Neural progenitor cell (in vitro differentiated cells): ENCODE measurements around the gene ZNF280B. TPM values are rescaled to one million over a fixed set of nuclear protein-coding genes. Genes with fewer than 3 reads are reported as not detected.

Experiments used
- DNase-seq: peaks from one replicate; pipeline ENCODE4 v3.0.0-alpha.2; 2016; ENCODE audit warnings: low spot score
- H2AFZ ChIP-seq: fragments of 200-600 bp; sonication (generic); replicated peaks from 2 replicates; pipeline ENCODE4 v1.6.1; 2016; ENCODE audit warnings: antibody characterized with exemption
- H3F3A ChIP-seq: fragments of 200-600 bp; sonication (generic); 2 replicates; pipeline ENCODE4 v1.6.1; 2016; ENCODE audit warnings: antibody characterized with exemption, low read depth
- H3K27ac ChIP-seq: fragments of 200-600 bp; sonication (generic); 2 replicates; pipeline ENCODE4 v1.5.1; 2016; ENCODE audit warnings: mild to moderate bottlenecking
- H3K27me3 ChIP-seq: fragments of 200-600 bp; sonication (generic); 2 replicates; pipeline ENCODE4 v1.6.1; 2016; ENCODE audit warnings: mild to moderate bottlenecking, moderate library complexity
- H3K36me3 ChIP-seq: fragments of 200-600 bp; sonication (generic); 2 replicates; pipeline ENCODE4 v1.5.1; 2016
- H3K4me1 ChIP-seq: fragments of 200-600 bp; sonication (generic); 2 replicates; pipeline ENCODE4 v1.6.1; 2016; ENCODE audit warnings: mixed run types
- H3K4me2 ChIP-seq: fragments of 200-600 bp; sonication (generic); 2 replicates; pipeline ENCODE4 v1.6.1; 2016
- H3K4me3 ChIP-seq: fragments of 200-600 bp; sonication (generic); 2 replicates; pipeline ENCODE4 v1.5.1; 2016
- H3K79me2 ChIP-seq: fragments of 200-600 bp; sonication (generic); 2 replicates; pipeline ENCODE4 v1.6.1; 2016; ENCODE audit warnings: low read depth
- H3K9ac ChIP-seq: fragments of 200-600 bp; sonication (generic); 2 replicates; pipeline ENCODE4 v1.6.1; 2016
- H3K9me3 ChIP-seq: fragments of 200-600 bp; sonication (generic); 2 replicates; pipeline ENCODE4 v1.5.1; 2016; ENCODE audit warnings: low read depth
- H4K20me1 ChIP-seq: fragments of 200-600 bp; sonication (generic); 2 replicates; pipeline ENCODE4 v1.6.1; 2016; ENCODE audit warnings: low read depth
- H3K27ac Mint-ChIP-seq: 3 replicates; pipeline ENCODE4 v1.8.0; 2021; ENCODE audit warnings: mixed read lengths
- H3K27me3 Mint-ChIP-seq: 2 replicates; pipeline ENCODE4 v1.8.0; 2022; ENCODE audit warnings: low read depth, mild to moderate bottlenecking, inconsistent platforms, moderate library complexity, mixed read lengths; ENCODE audit not compliant: insufficient read depth
- H3K36me3 Mint-ChIP-seq: 3 replicates; pipeline ENCODE4 v1.8.0; 2021; ENCODE audit warnings: mixed read lengths
- H3K4me1 Mint-ChIP-seq: 3 replicates; pipeline ENCODE4 v1.8.0; 2021; ENCODE audit warnings: mixed read lengths
- H3K4me3 Mint-ChIP-seq: 3 replicates; pipeline ENCODE4 v1.8.0; 2021; ENCODE audit warnings: mild to moderate bottlenecking, moderate library complexity, mixed read lengths
- H3K9me3 Mint-ChIP-seq: 3 replicates; pipeline ENCODE4 v1.8.0; 2020; ENCODE audit warnings: mixed read lengths
- CTCF ChIP-seq: fragments of 200-600 bp; sonication (generic); IDR thresholded peaks from 2 replicates; pipeline ENCODE4 v1.5.1; 2017; ENCODE audit warnings: antibody characterized with exemption, mild to moderate bottlenecking
- EZH2 ChIP-seq: fragments of 200-600 bp; sonication (generic); IDR thresholded peaks from 2 replicates; pipeline ENCODE4 v1.6.1; 2017; ENCODE audit warnings: antibody characterized with exemption, mild to moderate bottlenecking, moderate library complexity
- EZH2phosphoT487 ChIP-seq: fragments of 200-600 bp; sonication (generic); IDR thresholded peaks from 2 replicates; pipeline ENCODE4 v1.6.1; 2017; ENCODE audit warnings: antibody characterized with exemption
- total RNA-seq: library from RNA; depleted of rRNA; stranded (reverse); fragments of >200 nt; gene quantifications from 2 replicates; pipeline ENCODE4 v1.2.3, GENCODE V29; 2015; ENCODE audit warnings: low replicate concordance

Gene ZNF280B
- total RNA-seq, 1 donor from 2014 or later = 14.2 TPM

DNA sequence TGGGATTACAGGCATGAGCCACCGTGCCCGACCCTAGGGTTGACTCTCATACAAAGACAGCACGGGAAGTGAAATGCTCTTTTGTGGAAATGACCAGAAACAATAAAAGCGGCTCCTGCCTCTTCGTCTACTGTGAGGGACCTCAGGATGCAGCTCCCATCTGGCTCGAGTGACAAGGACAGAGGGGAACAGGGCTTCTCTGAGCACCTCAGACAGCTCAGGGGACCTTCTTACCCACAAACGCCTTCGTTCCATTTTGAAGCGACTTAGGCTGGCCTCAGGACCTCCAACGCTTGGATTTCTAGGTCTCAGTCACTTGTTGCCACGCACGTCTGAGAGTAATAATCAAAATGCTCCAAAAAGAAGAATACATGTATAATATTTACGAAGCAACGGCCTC lies 48.0 kb upstream of the ZNF280B start:
- H3F3A ChIP-seq = no peaks in the 10 kb centered on the region
- DNase-seq = no peak
- H3K27me3 ChIP-seq = peaks cover 76% of the 10 kb centered on the region
- H3K27ac ChIP-seq = no peak overlapping the region
- H3K9me3 Mint-ChIP-seq = no peaks in the 10 kb centered on the region
- no peak overlapping the region for H2AFZ ChIP-seq
- no peaks in the 10 kb centered on the region for H3K4me1 Mint-ChIP-seq
- H4K20me1 ChIP-seq = no peaks in the 10 kb centered on the region
- H3K27ac Mint-ChIP-seq = no peak overlapping the region
- peaks cover 3% of the 10 kb centered on the region for H3K27me3 Mint-ChIP-seq
- H3K4me3 Mint-ChIP-seq = no peak overlapping the region
- no peaks in the 10 kb centered on the region for H3K9me3 ChIP-seq
- H3K4me3 ChIP-seq = no peak overlapping the region
- no peak overlapping the region for H3K9ac ChIP-seq
- no peaks in the 10 kb centered on the region for H3K36me3 ChIP-seq
- no peaks in the 10 kb centered on the region for H3K4me1 ChIP-seq
- H3K4me2 ChIP-seq = no peak overlapping the region
- H3K36me3 Mint-ChIP-seq = no peaks in the 10 kb centered on the region
- no peaks in the 10 kb centered on the region for H3K79me2 ChIP-seq
- TF ChIP-seq EZH2 (no peak), CTCF (no peak), EZH2phosphoT487 (no peak)

DNA sequence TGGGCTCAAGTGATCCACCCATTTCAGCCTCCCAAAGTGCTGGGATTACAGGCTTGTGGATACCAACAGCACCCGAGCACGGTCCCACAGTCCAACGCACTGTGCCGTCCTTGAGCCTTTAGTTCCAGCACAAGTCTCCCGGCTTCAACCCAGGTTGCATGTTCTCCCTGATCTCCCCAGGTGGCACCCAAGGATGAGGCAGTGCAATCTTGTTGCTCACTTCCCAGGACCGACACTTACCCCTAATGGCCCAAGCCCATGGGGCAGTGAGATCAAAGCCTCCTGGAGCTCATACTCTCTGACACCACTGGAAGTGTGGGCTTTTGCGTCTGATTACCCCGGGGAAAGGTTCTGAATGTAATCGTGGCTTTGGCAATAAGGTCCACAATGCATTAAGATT lies 47.1 kb upstream of the ZNF280B start:
- H3K9ac ChIP-seq = no peak overlapping the region
- Mint-ChIP-seq H3K27ac (no peak overlapping the region), H3K4me1 (no peaks in the 10 kb centered on the region), H3K36me3 (no peaks in the 10 kb centered on the region), H3K9me3 (no peaks in the 10 kb centered on the region), H3K4me3 (no peak overlapping the region), H3K27me3 (peaks cover 3% of the 10 kb centered on the region)
- H3K4me2 ChIP-seq = no peak overlapping the region
- no peaks in the 10 kb centered on the region for H3K79me2 ChIP-seq
- no peaks in the 10 kb centered on the region for H3K9me3 ChIP-seq
- H3K4me3 ChIP-seq = no peak overlapping the region
- H3F3A ChIP-seq = no peaks in the 10 kb centered on the region
- H3K27me3 ChIP-seq = peaks cover 76% of the 10 kb centered on the region
- no peaks in the 10 kb centered on the region for H3K4me1 ChIP-seq
- no peak for DNase-seq
- H2AFZ ChIP-seq = no peak overlapping the region
- H3K27ac ChIP-seq = no peak overlapping the region
- H4K20me1 ChIP-seq = no peaks in the 10 kb centered on the region
- no peak for TF ChIP-seq EZH2
- TF ChIP-seq EZH2phosphoT487 = no peak
- TF ChIP-seq CTCF = no peak
- H3K36me3 ChIP-seq = no peaks in the 10 kb centered on the region

DNA sequence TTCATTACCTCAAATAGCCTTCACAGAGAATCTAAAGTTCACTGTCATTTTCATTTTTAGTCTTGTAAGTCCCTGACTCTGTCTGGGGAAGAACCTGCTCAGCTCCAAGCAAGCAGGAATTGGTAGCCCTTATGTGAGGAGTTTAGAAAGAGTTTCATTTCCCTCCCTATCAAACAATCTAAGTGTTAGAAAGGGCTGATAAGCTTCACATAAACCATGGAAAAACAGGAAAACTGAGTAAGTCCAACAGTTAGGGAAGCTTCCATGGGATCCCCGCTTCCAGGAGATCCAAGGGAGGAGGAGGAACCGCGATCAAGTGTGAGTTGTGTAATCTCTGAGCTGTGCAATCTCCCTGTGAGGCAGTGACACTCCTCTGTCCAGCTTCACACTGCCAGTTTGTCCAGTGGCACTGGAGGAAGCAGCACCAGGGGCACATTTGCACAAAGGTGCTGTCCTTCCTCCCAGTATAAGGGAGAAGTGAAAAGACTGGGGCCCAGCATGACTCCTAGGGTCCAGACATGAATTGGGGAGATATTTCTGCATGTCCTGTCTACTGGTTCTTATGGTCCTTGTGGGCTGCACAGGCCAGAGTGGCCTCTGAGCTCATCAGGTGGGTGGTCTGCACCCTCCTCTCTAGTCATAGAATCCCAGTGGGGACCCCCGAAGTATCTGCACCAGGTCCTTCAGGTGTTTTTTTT lies 46.2 kb upstream of the ZNF280B start:
- H3K9me3 ChIP-seq = no peaks in the 10 kb centered on the region
- no peaks in the 10 kb centered on the region for H3F3A ChIP-seq
- no peaks in the 10 kb centered on the region for H3K36me3 ChIP-seq
- H3K4me2 ChIP-seq = no peak overlapping the region
- no peak overlapping the region for H3K9ac ChIP-seq
- no peak overlapping the region for H3K4me3 ChIP-seq
- Mint-ChIP-seq H3K4me1 (no peaks in the 10 kb centered on the region), H3K27me3 (peaks cover 4% of the 10 kb centered on the region), H3K4me3 (no peak overlapping the region), H3K36me3 (no peaks in the 10 kb centered on the region), H3K27ac (no peak overlapping the region), H3K9me3 (no peaks in the 10 kb centered on the region)
- H3K27me3 ChIP-seq = peaks cover 76% of the 10 kb centered on the region
- H3K27ac ChIP-seq = no peak overlapping the region
- no peaks in the 10 kb centered on the region for H3K79me2 ChIP-seq
- H2AFZ ChIP-seq = no peak overlapping the region
- no peaks in the 10 kb centered on the region for H4K20me1 ChIP-seq
- TF ChIP-seq EZH2 (no peak), CTCF (no peak), EZH2phosphoT487 (no peak)
- no peaks in the 10 kb centered on the region for H3K4me1 ChIP-seq
- no peak for DNase-seq
